ENCODE measurements around the gene HNRNPD. TPM values are rescaled to one million over a fixed set of nuclear protein-coding genes. Genes with fewer than 3 reads are reported as not detected.

HNRNPD gene
- polyA plus RNA-seq, 2 of the 4 experiments (the other 2 are of a cell fraction), result 125 to 434 TPM

- 93% methylated on average over 2 of the region's 2 CpGs for WGBS (ENCODE audit: missing lambda C conversion rate)
- Histone ChIP-seq H3K4me1 (no peaks in the 10 kb centered on the region), H3K27ac (no peak overlapping the region), H3K4me2 (no peak overlapping the region), H3K9me3 (no peaks in the 10 kb centered on the region), H3K4me3 (no peak overlapping the region)
- FAIRE-seq (no peak), ATAC-seq (no peak), DNase-seq (ENCODE audit: low read depth in 1 of 2, low spot score in 1 of 2) (no peak)
- TF ChIP-seq POLR2A (IDR thresholded peaks at IDR 0.05; ENCODE audit: low read length) (no peak), HOXB5 (CRISPR knock-in tag; IDR thresholded peaks at IDR 0.05) (no peak), JUN (IDR thresholded peaks at IDR 0.05) (no peak), ESRRA (IDR thresholded peaks at IDR 0.05; ENCODE audit: borderline replicate concordance, low read length) (no peak), SMC3 (IDR thresholded peaks at IDR 0.05) (no peak), CHD4 (IDR thresholded peaks at IDR 0.05; ENCODE audit: borderline replicate concordance) (no peak), HEYL (CRISPR knock-in tag; IDR thresholded peaks at IDR 0.05) (no peak), CTCF (IDR thresholded peaks at IDR 0.05) (no peak), HES2 (IDR thresholded peaks at IDR 0.05) (no peak), GATA3 (IDR thresholded peaks at IDR 0.05; ENCODE audit: borderline replicate concordance) (no peak), ZNF302 (CRISPR knock-in tag; IDR thresholded peaks at IDR 0.05) (no peak), NR3C1 (IDR thresholded peaks at IDR 0.05) (no peak), USF2 (IDR thresholded peaks at IDR 0.05) (no peak), ZC3H11A (IDR thresholded peaks at IDR 0.05) (no peak), MAFK (IDR thresholded peaks at IDR 0.05; ENCODE audit: partially characterized antibody) (no peak), EHF (CRISPR knock-in tag; IDR thresholded peaks at IDR 0.05) (no peak), RARB (CRISPR knock-in tag; IDR thresholded peaks at IDR 0.05) (no peak), BCL3 (IDR thresholded peaks at IDR 0.05) (no peak), RAD21 (conservative IDR thresholded peaks at IDR 0.05 in 1 of 2, IDR thresholded peaks at IDR 0.05 in 1 of 2) (no peak)
- ChIA-PET CTCF (interaction anchor here (1.8 kb wide), 1 partner anchor 14 kb away, joined by 6 read pairs; no protein-coding TSS in a partner anchor), POLR2A (no interaction called here)
Observed at GRCh38 chr4:82382751-82383150, 9.0 kb upstream of the HNRNPD start.

- Histone ChIP-seq H3K4me3 (no peak overlapping the region), H3K4me1 (no peaks in the 10 kb centered on the region), H3K9me3 (no peaks in the 10 kb centered on the region), H3K27ac (no peak overlapping the region), H3K4me2 (no peak overlapping the region)
- WGBS (ENCODE audit: missing lambda C conversion rate), result 20% methylated on average over 1 of the region's 2 CpGs
- ChIA-PET CTCF (interaction anchor here (0.9 to 1.1 kb wide), 2 partner anchors 34 to 40 kb away, joined by 3 read pairs; no protein-coding TSS in a partner anchor), POLR2A (no interaction called here)
- DNase-seq (ENCODE audit: low read depth in 1 of 2, low spot score in 1 of 2), result no peak
- no peak for FAIRE-seq
- no peak for ATAC-seq
- no peak for TF ChIP-seq BHLHE40 (IDR thresholded peaks at IDR 0.05; ENCODE audit: low read depth, low read length)
- no peak for TF ChIP-seq RARB (CRISPR knock-in tag; IDR thresholded peaks at IDR 0.05)
- TF ChIP-seq HDAC2 (IDR thresholded peaks at IDR 0.05), result no peak
- no peak for TF ChIP-seq MAZ (IDR thresholded peaks at IDR 0.05; ENCODE audit: borderline replicate concordance, low read depth, low read length)
- no peak for TF ChIP-seq BCL3 (IDR thresholded peaks at IDR 0.05)
- no peak for TF ChIP-seq NFE2L2 (conservative IDR thresholded peaks at IDR 0.05; ENCODE audit: low read length)
- no peak for TF ChIP-seq TP53 (CRISPR knock-in tag; IDR thresholded peaks at IDR 0.05)
- no peak for TF ChIP-seq ZC3H11A (IDR thresholded peaks at IDR 0.05)
- TF ChIP-seq E2F6 (IDR thresholded peaks at IDR 0.05; ENCODE audit: borderline replicate concordance, low read depth), result no peak
- TF ChIP-seq ELK1 (IDR thresholded peaks at IDR 0.05; ENCODE audit: low read depth, low read length), result no peak
- no peak for TF ChIP-seq JUNB (IDR thresholded peaks at IDR 0.05)
- TF ChIP-seq FOSL2 (IDR thresholded peaks at IDR 0.05), result no peak
- no peak for TF ChIP-seq FOSL2 (CRISPR knock-in tag; IDR thresholded peaks at IDR 0.05)
- TF ChIP-seq EHF (CRISPR knock-in tag; IDR thresholded peaks at IDR 0.05), result no peak
- no peak for TF ChIP-seq USF2 (IDR thresholded peaks at IDR 0.05)
Observed at GRCh38 chr4:82381661-82382296, 8.0 kb upstream of the HNRNPD start.

Measured in A549 (cell line).